RWPE1 (cell line): ENCODE data around the gene RNF5.

Source experiments
- CTCF ChIA-PET: fragments of 350-600 bp; sonication (Branson Sonifier 250); formaldehyde crosslinking; extraction: SDS; loops from one replicate; lab custom pipeline; 2021; lab: Yijun Ruan, JAX
- POLR2A ChIA-PET: fragments of 400-600 bp; formaldehyde crosslinking; extraction: SDS; loops from one replicate; lab custom pipeline; 2020; ENCODE audit warnings: antibody characterized with exemption; ENCODE audit not compliant: low non-redundant PET; lab: Yijun Ruan, JAX
- DNase-seq: peaks from one replicate; pipeline ENCODE4 v3.0.0; 2012; ENCODE audit warnings: low spot score
- H3K27ac ChIP-seq: fragments of 450-650 bp; 2 replicates; pipeline ENCODE4 v1.5.1; 2017
- TF ChIP-seq, protein P1 (sequence below): fragments of 450-650 bp; conservative IDR thresholded peaks from 2 replicates; pipeline ENCODE4 v1.5.1; 2017; ENCODE audit warnings: low read depth, mild to moderate bottlenecking

Gene RNF5

DNA sequence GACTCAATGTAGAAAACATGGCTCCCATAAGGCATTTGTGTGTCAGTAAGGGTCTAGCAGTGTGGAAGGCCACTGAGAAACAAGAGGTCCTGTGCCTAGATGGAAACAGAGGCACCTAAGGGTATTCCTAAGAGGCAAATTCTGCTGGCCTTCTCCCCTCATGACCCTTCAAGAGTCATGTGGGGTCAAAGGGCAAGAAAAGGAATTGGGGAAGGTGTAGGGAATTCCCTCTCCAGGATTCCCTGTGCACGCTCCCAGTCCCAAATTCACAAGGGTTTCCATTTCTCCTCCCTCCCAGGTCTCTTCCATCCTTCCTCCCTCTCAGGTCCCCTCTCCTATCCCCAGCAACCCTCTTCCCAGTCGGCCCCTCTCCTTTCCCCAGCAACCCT, 2.9 kb upstream of the RNF5 start:
- H3K27ac ChIP-seq, result peak overlapping the region; percentile 97
- TF ChIP-seq, protein P1, sequence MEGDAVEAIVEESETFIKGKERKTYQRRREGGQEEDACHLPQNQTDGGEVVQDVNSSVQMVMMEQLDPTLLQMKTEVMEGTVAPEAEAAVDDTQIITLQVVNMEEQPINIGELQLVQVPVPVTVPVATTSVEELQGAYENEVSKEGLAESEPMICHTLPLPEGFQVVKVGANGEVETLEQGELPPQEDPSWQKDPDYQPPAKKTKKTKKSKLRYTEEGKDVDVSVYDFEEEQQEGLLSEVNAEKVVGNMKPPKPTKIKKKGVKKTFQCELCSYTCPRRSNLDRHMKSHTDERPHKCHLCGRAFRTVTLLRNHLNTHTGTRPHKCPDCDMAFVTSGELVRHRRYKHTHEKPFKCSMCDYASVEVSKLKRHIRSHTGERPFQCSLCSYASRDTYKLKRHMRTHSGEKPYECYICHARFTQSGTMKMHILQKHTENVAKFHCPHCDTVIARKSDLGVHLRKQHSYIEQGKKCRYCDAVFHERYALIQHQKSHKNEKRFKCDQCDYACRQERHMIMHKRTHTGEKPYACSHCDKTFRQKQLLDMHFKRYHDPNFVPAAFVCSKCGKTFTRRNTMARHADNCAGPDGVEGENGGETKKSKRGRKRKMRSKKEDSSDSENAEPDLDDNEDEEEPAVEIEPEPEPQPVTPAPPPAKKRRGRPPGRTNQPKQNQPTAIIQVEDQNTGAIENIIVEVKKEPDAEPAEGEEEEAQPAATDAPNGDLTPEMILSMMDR, result no peak
- DNase-seq, result no peak
- CTCF ChIA-PET, result no interaction called here
- POLR2A ChIA-PET, result no interaction called here

DNA sequence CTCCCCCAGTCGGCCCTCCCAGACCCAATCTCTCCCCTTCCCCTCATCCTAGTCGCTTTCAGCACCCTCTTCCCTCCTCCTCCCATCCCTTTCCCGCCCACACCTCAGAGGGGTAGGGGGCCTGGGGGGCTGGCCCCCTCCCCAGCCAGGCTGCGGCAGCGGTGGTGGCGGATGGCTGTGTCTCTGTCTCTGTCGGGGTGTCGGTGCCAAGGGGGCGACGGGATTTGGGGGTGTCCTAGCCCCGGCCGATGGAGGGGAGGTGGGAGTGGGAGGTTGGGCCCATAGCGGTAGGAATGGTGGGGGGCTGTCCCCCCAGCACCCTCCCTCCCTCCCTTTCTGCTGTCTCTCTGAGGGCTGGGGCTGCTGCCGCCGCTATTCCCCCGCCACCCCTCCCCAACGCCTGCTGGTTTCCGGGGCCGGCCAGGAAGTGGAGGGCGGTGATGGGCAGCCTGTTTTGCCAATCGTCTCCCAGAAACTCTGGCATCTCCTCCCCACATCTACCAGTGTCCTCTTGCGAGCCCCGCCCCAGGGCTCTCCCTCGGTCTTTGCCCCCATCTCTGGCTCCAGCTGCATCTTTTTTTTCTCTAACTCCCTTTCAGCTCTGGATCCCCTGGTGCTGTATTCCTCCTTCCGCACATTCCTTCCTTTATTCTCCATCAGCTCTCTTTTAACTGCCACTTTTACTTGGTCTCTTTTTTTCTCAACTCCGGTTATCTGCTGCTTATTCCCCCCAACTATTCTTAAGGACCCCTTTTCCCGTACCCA, 2.3 kb upstream of the RNF5 start, which contains the start of gene AGPAT1:
Gene AGPAT1 (minus strand): TSS at position 374 of the 765 bp plus-strand sequence. CDS start 4,588 bp downstream, outside the sequence.
- TF ChIP-seq, protein P1, result no peak
- DNase-seq, result peak; percentile 97
- H3K27ac ChIP-seq, result peak within 1 kb of the TSS; percentile 97
- POLR2A ChIA-PET, result interaction anchor here (0.5 kb wide), 2 partner anchors 744 to 796 kb away, joined by 3 to 4 read pairs; no protein-coding TSS in a partner anchor
- CTCF ChIA-PET, result no interaction called here

DNA sequence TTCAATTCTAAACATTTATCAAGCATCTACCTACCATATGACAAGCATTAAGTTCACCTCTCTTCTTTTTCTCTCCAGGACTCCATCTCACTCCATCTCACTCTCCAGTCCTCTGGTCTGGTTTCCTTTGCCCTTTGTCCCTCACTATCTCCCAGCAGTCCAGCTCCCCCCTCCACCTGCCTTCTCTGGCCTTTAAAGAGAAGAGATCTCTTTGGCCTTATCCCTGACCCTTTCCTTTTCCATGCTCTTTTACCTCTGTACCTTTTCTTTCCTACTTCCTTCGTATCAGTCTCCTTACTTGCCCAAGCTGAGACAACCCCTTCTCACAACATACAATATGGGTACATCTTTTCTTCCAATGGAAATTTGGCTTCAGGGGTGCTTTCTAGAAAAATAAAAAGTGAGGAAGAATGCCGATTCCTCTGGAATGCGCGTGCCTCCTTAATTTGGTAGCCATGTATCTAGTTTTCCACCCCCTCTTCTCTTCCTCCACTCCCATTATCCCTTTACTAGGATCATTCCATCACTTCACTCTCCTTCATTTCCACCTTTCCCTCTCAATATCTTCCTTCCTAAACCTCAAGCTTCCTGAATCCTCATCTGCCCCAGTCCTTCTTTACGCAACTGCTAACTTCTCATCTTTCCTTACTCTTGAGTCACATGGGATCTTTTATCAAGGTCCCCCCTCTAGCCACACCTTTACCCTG, 1.6 kb upstream of the RNF5 start:
- ChIA-PET CTCF (interaction anchor here (0.8 to 1.2 kb wide), 2 partner anchors 19 to 57 kb away, joined by 3 read pairs; no protein-coding TSS in a partner anchor), POLR2A (interaction anchor here (0.5 kb wide), 3 partner anchors 260 to 795 kb away, joined by 3 to 4 read pairs (median 3); no protein-coding TSS in a partner anchor)
- peak overlapping the region; percentile 97 for H3K27ac ChIP-seq
- DNase-seq, result peak; percentile 77
- TF ChIP-seq, protein P1, result no peak

DNA sequence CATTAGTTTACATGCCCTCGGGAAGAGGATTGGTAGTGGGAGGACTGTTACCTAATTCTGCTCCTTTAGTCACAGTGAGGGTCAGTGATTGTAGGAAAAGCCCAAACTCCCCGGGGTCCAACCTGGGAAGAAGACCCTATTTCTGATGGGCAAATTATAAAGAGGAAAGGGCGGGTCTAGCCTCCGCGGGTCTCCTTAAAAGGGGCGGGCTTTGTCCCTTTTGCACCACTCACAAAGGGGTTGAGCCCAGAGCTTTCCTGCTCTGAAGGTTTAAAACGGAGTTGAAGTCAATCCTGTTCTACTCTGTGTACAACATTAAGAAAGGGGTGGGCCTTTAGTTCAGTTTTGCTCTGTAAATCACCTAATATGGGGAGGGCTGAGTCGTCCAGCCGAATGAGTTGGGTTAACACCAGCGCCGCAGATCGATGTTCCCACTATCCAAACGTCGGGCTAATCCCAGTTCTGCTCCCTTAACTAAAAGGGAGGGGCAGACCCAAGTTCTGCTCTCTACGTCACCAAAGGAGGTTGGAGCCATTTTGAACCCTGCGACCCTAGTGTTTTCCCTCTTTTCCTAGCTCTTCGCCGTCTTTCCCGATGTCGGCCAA, 920 bp upstream of the RNF5 start:
- DNase-seq, result no peak
- TF ChIP-seq, protein P1, result no peak
- POLR2A ChIA-PET, result interaction anchor here (0.5 to 0.7 kb wide), 2 partner anchors 18 to 261 kb away, joined by 3 read pairs; no protein-coding TSS in a partner anchor
- H3K27ac ChIP-seq, result peak overlapping the region; percentile 97
- CTCF ChIA-PET, result interaction anchor here (0.8 to 1.2 kb wide), 2 partner anchors 18 to 58 kb away, joined by 3 read pairs; no protein-coding TSS in a partner anchor

DNA sequence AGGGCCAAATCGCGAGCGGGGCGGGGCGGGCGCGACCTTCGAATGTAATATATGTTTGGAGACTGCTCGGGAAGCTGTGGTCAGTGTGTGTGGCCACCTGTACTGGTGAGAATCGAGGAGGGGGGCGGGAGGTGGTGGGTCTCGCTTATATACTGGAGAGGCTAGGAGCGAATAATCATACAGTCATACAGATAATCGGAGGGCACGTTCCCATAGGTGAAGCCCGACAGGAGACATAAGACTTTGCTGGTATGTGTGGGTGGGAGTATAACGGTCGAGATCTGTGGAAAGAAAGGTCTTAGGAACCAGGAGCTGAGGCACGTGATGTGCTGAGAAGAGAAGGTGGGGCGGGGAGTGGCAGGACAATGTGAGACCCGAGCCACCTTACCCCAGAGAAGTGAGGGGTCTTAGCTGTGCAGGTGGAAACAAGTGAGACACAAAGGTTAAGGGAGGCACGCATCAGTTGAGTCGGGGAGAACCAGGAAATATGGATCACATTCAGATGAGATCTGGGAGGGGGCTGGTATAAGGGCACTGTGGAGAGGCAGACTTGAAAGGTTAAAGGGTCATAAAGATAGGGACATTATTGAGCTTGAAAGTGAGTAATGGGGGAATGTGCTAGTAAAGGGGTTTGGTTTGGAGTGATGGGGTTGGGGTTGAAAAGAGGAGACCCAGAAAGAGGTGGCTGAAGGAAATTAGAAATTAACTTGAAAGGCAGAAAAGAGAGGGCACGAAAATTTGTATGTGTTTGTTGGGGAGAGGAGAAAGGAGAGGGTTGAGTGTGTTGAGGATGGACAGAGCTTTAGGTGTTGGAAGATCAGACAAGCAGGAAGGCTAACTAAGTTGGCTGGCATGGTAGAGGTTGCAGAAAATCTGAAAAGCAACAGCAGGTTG, 589 bp downstream of the RNF5 start:
- peak; percentile 17 for DNase-seq
- CTCF ChIA-PET, result interaction anchor here (1.1 to 1.4 kb wide), 2 partner anchors 17 to 60 kb away, joined by 3 to 4 read pairs; no protein-coding TSS in a partner anchor

More for the DNA sequence above, 589 bp downstream of the RNF5 start:
- POLR2A ChIA-PET, result no interaction called here
- H3K27ac ChIP-seq, result peak overlapping the region; percentile 97
- TF ChIP-seq, protein P1, result no peak
